ENCODE results near the gene MAP2K5.
A peak's percentile ranks its signal among the peaks of the same experiment; 100 is the strongest.

MAP2K5 gene

GRCh38 chr15:67853454-67853853 lies 311.0 kb downstream of the MAP2K5 start:
- no peak for TF ChIP-seq CTCF (conservative IDR thresholded peaks at IDR 0.05; ENCODE audit: low read length)
- TF ChIP-seq EZH2phosphoT487 (IDR thresholded peaks at IDR 0.05; ENCODE audit: borderline replicate concordance), result no peak
- no peaks in the 10 kb centered on the region for H3F3A ChIP-seq (ENCODE audit: low read depth)
- H3K4me3 ChIP-seq (ENCODE audit: low read length, poor library complexity, severe bottlenecking), result no peak overlapping the region
- H2AFZ ChIP-seq (ENCODE audit: low read length), result no peak overlapping the region
- H3K4me2 ChIP-seq (ENCODE audit: low read depth, low read length, poor library complexity, severe bottlenecking), result no peak overlapping the region
- no peaks in the 10 kb centered on the region for H4K20me1 ChIP-seq (ENCODE audit: insufficient read depth, low read length, poor library complexity, severe bottlenecking)
- no peaks in the 10 kb centered on the region for H3K36me3 ChIP-seq (ENCODE audit: insufficient read depth, low read length)
- no peaks in the 10 kb centered on the region for H3K9me2 ChIP-seq (replicated peaks; ENCODE audit: low read depth, low read length)
- no peaks in the 10 kb centered on the region; the same call in 1 of the 2 replicates for H3K9me3 ChIP-seq (ENCODE audit: insufficient read depth, low read depth, low read length)
- H3K4me1 ChIP-seq (ENCODE audit: insufficient read depth, low read length, poor library complexity, severe bottlenecking), result peaks cover 7% of the 10 kb centered on the region
- no peaks in the 10 kb centered on the region for H3K27me3 ChIP-seq (ENCODE audit: insufficient read depth, low read length, poor library complexity, severe bottlenecking)
- no peak overlapping the region for H3K9ac ChIP-seq (ENCODE audit: low read depth, low read length, poor library complexity, severe bottlenecking)
- H3K79me2 ChIP-seq (ENCODE audit: insufficient read depth, low read length), result no peaks in the 10 kb centered on the region

- no peaks in the 10 kb centered on the region for H3F3A ChIP-seq (ENCODE audit: low read depth)
- TF ChIP-seq CTCF (conservative IDR thresholded peaks at IDR 0.05; ENCODE audit: low read length) (no peak), EZH2phosphoT487 (IDR thresholded peaks at IDR 0.05; ENCODE audit: borderline replicate concordance) (no peak)
- no peak overlapping the region for H3K4me2 ChIP-seq (ENCODE audit: low read depth, low read length, poor library complexity, severe bottlenecking)
- peak overlapping the region; percentile 79; the same call in 1 of the 2 replicates for H2AFZ ChIP-seq (ENCODE audit: low read length)
- no peaks in the 10 kb centered on the region for H3K79me2 ChIP-seq (ENCODE audit: insufficient read depth, low read length)
- no peaks in the 10 kb centered on the region for H3K36me3 ChIP-seq (ENCODE audit: insufficient read depth, low read length)
- no peaks in the 10 kb centered on the region; the same call in 1 of the 2 replicates for H3K9me3 ChIP-seq (ENCODE audit: insufficient read depth, low read depth, low read length)
- H3K27me3 ChIP-seq (ENCODE audit: insufficient read depth, low read length, poor library complexity, severe bottlenecking), result no peaks in the 10 kb centered on the region
- H3K9ac ChIP-seq (ENCODE audit: low read depth, low read length, poor library complexity, severe bottlenecking), result no peak overlapping the region
- H3K9me2 ChIP-seq (replicated peaks; ENCODE audit: low read depth, low read length), result no peaks in the 10 kb centered on the region
- H4K20me1 ChIP-seq (ENCODE audit: insufficient read depth, low read length, poor library complexity, severe bottlenecking), result no peaks in the 10 kb centered on the region
- H3K4me3 ChIP-seq (ENCODE audit: low read length, poor library complexity, severe bottlenecking), result no peak overlapping the region
- peaks cover 7% of the 10 kb centered on the region for H3K4me1 ChIP-seq (ENCODE audit: insufficient read depth, low read length, poor library complexity, severe bottlenecking)
Measured at GRCh38 chr15:67854358-67854757, 311.9 kb downstream of the MAP2K5 start.

- Histone ChIP-seq H3F3A (ENCODE audit: low read depth) (no peaks in the 10 kb centered on the region), H3K4me2 (ENCODE audit: low read depth, low read length, poor library complexity, severe bottlenecking) (no peak overlapping the region), H3K79me2 (ENCODE audit: insufficient read depth, low read length) (no peaks in the 10 kb centered on the region), H3K9ac (ENCODE audit: low read depth, low read length, poor library complexity, severe bottlenecking) (no peak overlapping the region), H3K4me3 (ENCODE audit: low read length, poor library complexity, severe bottlenecking) (no peak overlapping the region), H3K36me3 (ENCODE audit: insufficient read depth, low read length) (no peaks in the 10 kb centered on the region), H4K20me1 (ENCODE audit: insufficient read depth, low read length, poor library complexity, severe bottlenecking) (no peaks in the 10 kb centered on the region), H3K9me2 (replicated peaks; ENCODE audit: low read depth, low read length) (no peaks in the 10 kb centered on the region), H3K4me1 (ENCODE audit: insufficient read depth, low read length, poor library complexity, severe bottlenecking) (peaks cover 7% of the 10 kb centered on the region), H3K9me3 (ENCODE audit: insufficient read depth, low read depth, low read length) (no peaks in the 10 kb centered on the region), H2AFZ (ENCODE audit: low read length) (no peak overlapping the region), H3K27me3 (ENCODE audit: insufficient read depth, low read length, poor library complexity, severe bottlenecking) (no peaks in the 10 kb centered on the region)
- TF ChIP-seq CTCF (conservative IDR thresholded peaks at IDR 0.05; ENCODE audit: low read length), result no peak
- TF ChIP-seq EZH2phosphoT487 (IDR thresholded peaks at IDR 0.05; ENCODE audit: borderline replicate concordance), result no peak
Measured at GRCh38 chr15:67855842-67856241, 313.3 kb downstream of the MAP2K5 start.
